IMR-90 (cell line): Measurements from ENCODE around the gene BTF3. TPM values are rescaled to one million over a fixed set of nuclear protein-coding genes. Genes with fewer than 3 reads are reported as not detected.

Experiments used
- ATAC-seq: fragments of 200-7000 bp; cut with Tn5 transposase; 2 replicates; pipeline ENCODE4 v1.9.1; 2020; ENCODE audit warnings: low read depth, mild to moderate bottlenecking, moderate library complexity
- BruUV-seq: library from RNA; stranded (reverse); fragments of 400-500 nt; replicated peaks from 2 replicates; lab custom pipeline; 2021; lab: Mats Ljungman, UMichigan
- CTCF ChIA-PET: fragments of 300-600 bp; formaldehyde crosslinking; extraction: SDS; loops from one replicate; lab custom pipeline; 2021; ENCODE audit warnings: antibody characterized with exemption; lab: Yijun Ruan, JAX
- POLR2A ChIA-PET: fragments of 300-600 bp; sonication (Branson Sonifier 250); formaldehyde crosslinking; loops from one replicate; lab custom pipeline; 2022; ENCODE audit warnings: antibody characterized with exemption; ENCODE audit not compliant: unreplicated experiment; lab: Charles Lee
- DNase-seq: peaks from one replicate; pipeline ENCODE4 v3.0.0; 2013
- H2AFZ ChIP-seq: replicated peaks from 2 replicates; pipeline ENCODE3; 2013; ENCODE audit warnings: low read length, mild to moderate bottlenecking; ENCODE audit not compliant: poor library complexity
- H2AK5ac ChIP-seq: 2 replicates; pipeline ENCODE4 v1.6.1; 2013; ENCODE audit warnings: low read depth, low read length, inconsistent platforms
- H2AK9ac ChIP-seq: replicated peaks from 2 replicates; pipeline ENCODE3; 2013; ENCODE audit warnings: mild to moderate bottlenecking, low read depth, low read length, moderate library complexity; ENCODE audit not compliant: poor library complexity
- H2BK120ac ChIP-seq: 2 replicates; pipeline ENCODE4 v1.6.1; 2013; ENCODE audit warnings: low read depth, low read length, inconsistent platforms
- H2BK15ac ChIP-seq: 3 replicates; pipeline ENCODE4 v1.6.1; 2013; ENCODE audit warnings: low read depth, low read length, inconsistent platforms
- H2BK20ac ChIP-seq: 2 replicates; pipeline ENCODE4 v1.6.1; 2013; ENCODE audit warnings: low read depth, mild to moderate bottlenecking, inconsistent platforms, low read length, moderate library complexity
- H2BK5ac ChIP-seq: 2 replicates; pipeline ENCODE4 v1.6.1; 2013; ENCODE audit warnings: mild to moderate bottlenecking, low read depth, low read length, inconsistent platforms; ENCODE audit not compliant: poor library complexity, severe bottlenecking
- H3K14ac ChIP-seq: replicated peaks from 2 replicates; pipeline ENCODE4 v1.6.1; 2013; ENCODE audit warnings: low read depth, low read length, inconsistent platforms
- H3K18ac ChIP-seq: 2 replicates; pipeline ENCODE4 v1.6.1; 2013; ENCODE audit warnings: low read depth, low read length, control low read depth
- H3K23ac ChIP-seq: 2 replicates; pipeline ENCODE4 v1.6.1; 2013; ENCODE audit warnings: low read depth, low read length, inconsistent platforms
- H3K27ac ChIP-seq: 2 replicates; pipeline ENCODE4 v1.5.1; 2013; ENCODE audit warnings: mild to moderate bottlenecking, control low read depth, low read length; ENCODE audit not compliant: insufficient read depth
- H3K27me3 ChIP-seq: 2 replicates; pipeline ENCODE4 v1.6.1; 2013; ENCODE audit warnings: low read length; ENCODE audit not compliant: control insufficient read depth, insufficient read depth
- H3K36me3 ChIP-seq: 2 replicates; pipeline ENCODE4 v1.6.1; 2013; ENCODE audit warnings: low read length, mixed read lengths; ENCODE audit not compliant: control insufficient read depth, insufficient read depth
- H3K4ac ChIP-seq: 2 replicates; pipeline ENCODE4 v1.6.1; 2013; ENCODE audit warnings: low read depth, low read length, inconsistent platforms
- H3K4me1 ChIP-seq: 2 replicates; pipeline ENCODE4 v1.6.1; 2013; ENCODE audit warnings: low read length, mixed read lengths; ENCODE audit not compliant: control insufficient read depth, insufficient read depth
- H3K4me2 ChIP-seq: 2 replicates; pipeline ENCODE4 v1.6.1; 2013; ENCODE audit warnings: low read depth, mild to moderate bottlenecking, control low read depth, low read length, moderate library complexity
- H3K4me3 ChIP-seq: 2 replicates; pipeline ENCODE4 v1.5.1; 2013; ENCODE audit warnings: low read depth, mild to moderate bottlenecking, control low read depth, low read length, moderate library complexity; ENCODE audit not compliant: insufficient read depth
- H3K56ac ChIP-seq: 2 replicates; pipeline ENCODE4 v1.6.1; 2013; ENCODE audit warnings: low read length, inconsistent platforms; ENCODE audit not compliant: insufficient read depth; ENCODE audit errors: extremely low read depth
- H3K79me1 ChIP-seq, 2 experiments: 2 replicates each; pipeline ENCODE4 v1.6.1; 2013; ENCODE audit warnings: low read length in 2 of 2, inconsistent platforms in 1 of 2, low read depth in 1 of 2
- H3K9ac ChIP-seq: 2 replicates; pipeline ENCODE4 v1.6.1; 2013; ENCODE audit warnings: low read depth, low read length, control low read depth
- H3K9me1 ChIP-seq: 2 replicates; pipeline ENCODE4 v1.6.1; 2013; ENCODE audit warnings: low read length, inconsistent platforms; ENCODE audit not compliant: insufficient read depth
- H3K9me3 ChIP-seq: 2 replicates; pipeline ENCODE4 v1.6.1; 2013; ENCODE audit warnings: low read length; ENCODE audit not compliant: control insufficient read depth, insufficient read depth
- H4K20me1 ChIP-seq: 2 replicates; pipeline ENCODE4 v1.6.1; 2013; ENCODE audit warnings: low read length, inconsistent platforms; ENCODE audit not compliant: insufficient read depth
- H4K5ac ChIP-seq: 2 replicates; pipeline ENCODE4 v1.6.1; 2013; ENCODE audit warnings: mild to moderate bottlenecking, low read depth, low read length, control low read depth
- H4K8ac ChIP-seq, 2 experiments: 2 replicates each; pipeline ENCODE4 v1.6.1; 2013; ENCODE audit warnings: low read depth in 2 of 2, low read length in 2 of 2, control low read depth in 1 of 2, inconsistent platforms in 1 of 2
- H4K91ac ChIP-seq: 2 replicates; pipeline ENCODE4 v1.6.1; 2013; ENCODE audit warnings: low read depth, low read length, inconsistent platforms; ENCODE audit not compliant: insufficient read depth
- BHLHE40 ChIP-seq: fragments of 150-350 bp; IDR thresholded peaks from 2 replicates; pipeline ENCODE4 v1.6.1; 2016; ENCODE audit warnings: mild to moderate bottlenecking, low read depth, low read length
- CEBPB ChIP-seq: IDR thresholded peaks from 2 replicates; pipeline ENCODE4 v1.6.1; 2012; ENCODE audit warnings: low read depth, low read length, improper control_type of control experiment
- WGBS, 2 experiments: methylation state at CpG; one replicate each; pipeline versions ENCODE4 v1.1.5 to v1.1.7; 2013; ENCODE audit warnings: missing lambda C conversion rate in 2 of 2; ENCODE audit not compliant: insufficient read length in 1 of 2; ENCODE audit errors: extremely low coverage in 2 of 2; 5-methylcytosine and 5-hydroxymethylcytosine counted together
- dilution Hi-C: fragments of 300-500 bp; cut with HindIII; formaldehyde crosslinking; loops from one replicate; pipeline ENCODE4 v1.14.3; 2018; ENCODE audit warnings: low sequenced_read_pairs; ENCODE audit not compliant: unreplicated experiment
- in situ Hi-C: fragments of 300-500 bp; cut with MboI; formaldehyde crosslinking; loops from 3 replicates; pipeline ENCODE4 v1.14.3; 2019; ENCODE audit warnings: low sequenced_read_pairs, inconsistent platforms, mixed read lengths
- intact Hi-C: fragments of 100-400 bp; cut with micrococcal nuclease; formaldehyde crosslinking; loops from 2 replicates; pipeline ENCODE4 v1.10.0; 2022
- polyA plus RNA-seq, 3 experiments: library from polyadenylated mRNA; depleted of rRNA; stranded (reverse); fragments of >200 nt; gene quantifications; 2 replicates each; pipeline ENCODE4 v1.2.3, GENCODE V29; 2012; ENCODE audit warnings: low replicate concordance in 1 of 3
- total RNA-seq: library from RNA; depleted of rRNA; stranded (reverse); fragments of >200 nt; gene quantifications from 2 replicates; pipeline ENCODE4 v1.2.3, GENCODE V29; 2012

BTF3 gene
- total and polyA plus RNA-seq, 2 of the 4 experiments (the other 2 are of a cell fraction): 225 to 443 TPM

DNA sequence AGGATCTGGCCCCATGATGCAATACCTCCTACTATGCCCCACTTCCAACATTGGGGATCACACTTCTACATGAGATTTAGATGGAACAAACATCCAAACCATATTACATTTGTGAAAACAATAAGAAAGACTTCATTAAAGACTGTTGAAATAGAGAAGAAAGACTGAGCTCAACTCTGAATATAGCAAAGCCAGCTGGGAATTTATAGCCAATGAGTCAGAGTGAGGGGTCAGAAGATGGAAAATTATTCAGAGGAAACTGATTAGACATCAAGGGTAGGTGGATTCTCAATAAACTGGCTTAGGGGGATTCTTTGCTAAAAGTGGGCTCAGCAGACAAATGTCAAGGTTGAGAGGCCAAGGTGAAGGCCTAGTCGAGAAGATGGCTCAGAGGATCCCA is 25.6 kb downstream of the BTF3 start:
- H3K9me3 ChIP-seq: no peaks in the 10 kb centered on the region
- H3K4me3 ChIP-seq: no peak overlapping the region
- no peak overlapping the region for H2AK9ac ChIP-seq
- H3K9me1 ChIP-seq: peaks cover 7% of the 10 kb centered on the region; the same call in 1 of the 2 replicates
- no peak overlapping the region for H2BK20ac ChIP-seq
- no peak overlapping the region for H2BK15ac ChIP-seq
- no peak overlapping the region for H3K14ac ChIP-seq
- H2AFZ ChIP-seq: no peak overlapping the region
- no peak overlapping the region for H3K18ac ChIP-seq
- no peaks in the 10 kb centered on the region for H3K36me3 ChIP-seq
- BruUV-seq: no TSS peak
- TF ChIP-seq BHLHE40: no peak
- TF ChIP-seq CEBPB: peak; percentile 75
- H4K91ac ChIP-seq: no peak overlapping the region
- H3K79me1 ChIP-seq: no peaks in the 10 kb centered on the region
- intact Hi-C loops: no loop called here
- H4K20me1 ChIP-seq: no peaks in the 10 kb centered on the region
- peak overlapping the region; percentile 7; the same call in 1 of the 2 replicates for H3K4ac ChIP-seq
- ChIA-PET CTCF (interaction anchor here (0.6 kb wide), 1 partner anchor 18 kb away, joined by 5 read pairs; no protein-coding TSS in a partner anchor), POLR2A (no interaction called here)
- DNase-seq: peak; percentile 52
- peak overlapping the region; percentile 43; the same call in 1 of the 2 replicates for H2AK5ac ChIP-seq
- no peak overlapping the region for H3K9ac ChIP-seq
- no peak overlapping the region for H3K23ac ChIP-seq
- no peak overlapping the region for H4K5ac ChIP-seq
- in situ Hi-C loops: no loop called here
- no peaks in the 10 kb centered on the region for H3K27me3 ChIP-seq
- no peak overlapping the region for H3K56ac ChIP-seq
- no peak overlapping the region for H3K27ac ChIP-seq
- H3K4me2 ChIP-seq: no peak overlapping the region
- dilution Hi-C loops: no loop called here
- peaks cover 14% of the 10 kb centered on the region for H3K4me1 ChIP-seq
- H2BK120ac ChIP-seq: peak overlapping the region; percentile 44; the same call in 1 of the 2 replicates
- WGBS, 2 experiments: 100% methylated on average over 1 of the region's 1 CpG; no CpG with 5 or more reads in 1 of the 2 experiments
- no peak overlapping the region for H2BK5ac ChIP-seq
- H4K8ac ChIP-seq: peak overlapping the region in 1 of 2 experiments; percentile 15; a peak in 1 of 4 replicates
- no peak for ATAC-seq
